Retinal pigment epithelial cell (primary cell): ENCODE results near the gene FERMT1.

Source experiments
- DNase-seq: peaks from one replicate; pipeline ENCODE4 v3.0.0-alpha.2; 2010; ENCODE audit warnings: low read depth
- H3K4me3 ChIP-seq: 2 replicates; pipeline ENCODE4 v1.5.1; 2011; ENCODE audit warnings: mild to moderate bottlenecking, low read length, control low read depth, moderate library complexity
- CTCF ChIP-seq: conservative IDR thresholded peaks from 2 replicates; pipeline ENCODE4 v1.5.1; 2011; ENCODE audit warnings: low read depth, low read length, control low read depth, inconsistent platforms

FERMT1 gene

DNA sequence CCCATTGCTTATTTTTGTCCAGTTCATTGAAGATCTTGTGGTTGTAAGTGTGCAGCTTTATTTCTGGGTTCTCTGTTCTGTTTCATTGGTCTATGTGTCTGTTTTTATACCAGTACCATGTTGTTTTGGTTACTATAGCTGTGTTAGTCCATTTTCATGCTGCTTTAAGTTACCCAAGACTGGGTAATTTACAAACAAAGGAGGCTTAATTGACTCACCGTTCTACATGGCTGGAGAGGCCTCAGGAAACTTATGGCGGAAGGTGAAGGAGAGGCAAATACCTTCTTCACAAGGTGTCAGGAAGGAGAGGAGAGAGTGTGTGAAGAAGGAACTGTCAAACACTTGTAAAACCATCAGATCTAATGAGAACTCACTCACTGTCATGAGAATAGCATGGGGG, 29.9 kb upstream of the FERMT1 start:
- no peak for DNase-seq
- no peak overlapping the region for H3K4me3 ChIP-seq
- TF ChIP-seq CTCF = no peak

GRCh38 chr20:6148073-6148472, 25.2 kb upstream of the FERMT1 start:
- no peak for TF ChIP-seq CTCF
- no peak overlapping the region for H3K4me3 ChIP-seq
- no peak for DNase-seq

DNA sequence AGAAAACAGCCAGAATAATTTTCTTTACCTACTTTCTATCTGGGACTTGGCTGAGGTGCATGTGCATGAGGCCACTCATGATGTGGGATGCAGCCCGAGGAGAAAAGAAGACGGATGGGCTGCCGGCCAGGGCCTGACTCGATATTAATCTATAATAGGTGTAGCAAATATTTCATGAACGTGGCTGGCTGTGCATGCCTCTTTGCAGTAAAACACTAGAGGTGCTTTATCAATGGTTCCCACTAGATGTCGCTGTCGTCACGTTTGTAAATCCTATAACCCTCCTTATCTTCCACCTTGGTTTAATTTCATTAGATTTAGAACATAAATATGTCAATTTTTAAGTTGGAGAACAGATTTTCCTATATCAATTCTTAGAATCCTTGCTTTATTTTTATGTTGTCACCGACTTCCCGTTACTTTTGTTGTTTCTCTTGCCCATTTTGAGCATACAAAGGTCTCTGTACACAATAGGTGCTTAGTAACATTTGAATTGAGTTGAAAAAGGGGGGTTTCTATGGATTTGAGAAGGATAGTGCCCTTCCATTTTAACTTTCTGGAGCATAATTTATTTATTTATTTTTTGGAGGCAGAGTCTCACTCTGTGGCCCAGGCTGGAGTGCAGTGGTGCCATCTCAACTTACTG, 19.6 kb upstream of the FERMT1 start:
- peak; percentile 24 for DNase-seq
- no peak overlapping the region for H3K4me3 ChIP-seq
- TF ChIP-seq CTCF = peak; percentile 77

DNA sequence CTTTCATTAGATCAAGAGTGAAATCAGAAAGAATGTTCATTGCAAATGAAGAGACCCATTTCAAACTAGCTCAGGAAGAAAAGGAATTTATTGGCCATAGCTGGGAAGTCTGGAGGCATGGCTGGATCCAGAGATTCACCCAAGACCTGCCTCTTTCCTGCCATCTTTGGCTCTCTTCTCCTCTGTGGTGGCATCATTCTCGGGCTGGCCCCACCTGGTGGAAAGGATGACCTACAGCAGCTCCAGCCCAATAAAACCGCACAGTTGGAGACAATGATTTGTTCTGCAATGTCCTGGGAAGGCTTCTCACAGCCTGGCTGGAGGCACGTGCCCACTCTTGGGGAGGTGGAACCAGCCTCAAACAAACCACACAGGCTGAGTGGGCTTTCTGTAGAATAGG, 18.1 kb upstream of the FERMT1 start:
- peak; percentile 25 for TF ChIP-seq CTCF
- H3K4me3 ChIP-seq = no peak overlapping the region
- DNase-seq = no peak

DNA sequence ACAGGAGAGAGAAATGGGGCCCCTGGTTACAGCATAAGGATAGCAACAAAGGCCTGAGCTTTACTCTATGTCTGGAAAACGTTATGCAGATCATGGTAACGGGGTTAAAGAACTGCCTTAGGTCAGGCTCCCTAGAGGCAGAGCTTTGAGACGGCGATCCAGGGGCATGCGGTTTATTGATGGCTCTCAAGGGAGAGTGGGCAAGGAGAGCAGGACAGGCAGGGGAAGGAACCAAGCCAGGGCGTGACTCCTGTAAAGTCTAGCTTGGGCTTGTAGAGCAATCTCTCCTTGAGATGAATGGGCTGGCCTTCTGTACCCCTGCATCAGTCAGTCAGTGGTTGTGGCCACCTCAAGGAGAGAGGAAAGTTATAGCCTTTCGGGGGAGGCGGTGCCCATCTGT, 12.5 kb upstream of the FERMT1 start:
- no peak for DNase-seq
- no peak overlapping the region for H3K4me3 ChIP-seq
- no peak for TF ChIP-seq CTCF

GRCh38 chr20:6134592-6134991, 11.8 kb upstream of the FERMT1 start:
- no peak for TF ChIP-seq CTCF
- no peak overlapping the region for H3K4me3 ChIP-seq
- no peak for DNase-seq

DNA sequence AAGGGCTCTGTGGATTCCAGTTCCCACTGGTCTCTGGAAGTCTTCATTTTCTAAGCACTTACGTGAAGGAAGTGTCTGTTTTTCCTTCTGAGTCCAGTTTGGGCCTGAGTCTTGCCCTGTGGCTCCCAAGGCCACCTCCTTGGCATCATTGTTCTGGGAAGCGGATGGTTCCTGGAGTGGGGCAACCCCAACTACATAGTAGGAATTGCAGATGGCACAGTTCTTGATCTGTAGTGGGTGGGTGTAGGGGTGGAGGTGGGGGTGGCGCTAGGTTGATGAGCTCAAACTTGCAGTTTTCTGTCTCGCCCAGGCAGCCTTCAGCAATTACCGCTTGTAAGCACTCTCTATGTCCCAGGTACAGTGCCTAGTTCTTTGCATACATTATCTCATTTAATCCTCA, 7.2 kb upstream of the FERMT1 start:
- no peak for DNase-seq
- no peak overlapping the region for H3K4me3 ChIP-seq
- no peak for TF ChIP-seq CTCF
